GM18502 (cell line): ENCODE data around the gene KATNIP.
"Not testable (repeated sequence)": the region's sequence is repeated elsewhere in the genome, so short reads cannot be mapped to it uniquely, and the experiment has no call there.

ENCODE experiments used
- ATAC-seq: cut with Tn5 transposase; IDR thresholded peaks from one replicate; pipeline ENCODE4 v1.9.1; 2021; ENCODE audit warnings: mild to moderate bottlenecking; ENCODE audit not compliant: unreplicated experiment, poor library complexity

KATNIP gene

DNA sequence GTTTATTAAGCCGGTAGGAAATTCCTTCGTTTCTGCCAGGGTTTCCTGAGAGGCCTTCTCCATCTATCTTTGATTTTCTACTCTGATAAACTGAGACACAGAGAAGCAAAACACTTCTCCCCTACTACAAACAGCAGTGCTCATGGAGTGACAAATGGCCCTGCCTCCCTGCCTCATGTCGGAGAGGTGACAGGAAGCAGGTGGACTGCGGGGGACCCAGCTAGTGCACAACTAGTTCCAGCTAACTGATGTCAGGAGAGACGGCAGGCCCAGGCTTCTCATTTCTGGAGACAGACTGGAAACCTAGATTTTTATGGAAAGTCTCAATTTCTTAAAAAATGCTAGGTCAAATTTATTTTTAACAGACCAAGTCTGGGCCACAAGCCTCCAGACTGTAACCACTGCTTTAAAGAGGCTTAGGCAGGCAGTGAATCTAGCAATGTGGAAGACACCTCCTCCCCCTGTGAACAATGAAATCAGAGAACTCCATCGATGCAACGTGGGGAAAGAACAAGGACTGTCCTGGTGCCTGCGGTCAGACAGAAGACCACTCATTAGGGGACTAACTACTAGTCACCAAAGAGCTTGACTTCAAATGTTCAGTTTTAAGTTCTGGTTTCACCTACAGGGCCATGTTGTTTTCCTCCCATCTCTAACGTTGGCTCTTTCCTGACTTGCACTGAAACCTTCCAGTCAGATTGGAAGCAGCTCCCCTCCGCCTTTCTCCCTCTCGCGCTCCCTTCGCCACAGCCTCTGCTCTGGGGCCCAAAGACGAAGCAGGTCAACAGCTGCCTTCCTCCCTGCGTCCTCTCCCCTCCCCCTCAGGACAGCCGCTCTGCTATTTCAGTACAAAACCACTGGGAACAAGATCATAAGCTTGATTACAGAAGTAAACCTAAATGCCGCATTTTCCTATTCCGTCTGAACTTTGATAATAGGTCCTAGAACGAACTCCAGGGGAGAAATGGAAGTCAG is 17.8 kb upstream of the KATNIP start:
- no peak for ATAC-seq

DNA sequence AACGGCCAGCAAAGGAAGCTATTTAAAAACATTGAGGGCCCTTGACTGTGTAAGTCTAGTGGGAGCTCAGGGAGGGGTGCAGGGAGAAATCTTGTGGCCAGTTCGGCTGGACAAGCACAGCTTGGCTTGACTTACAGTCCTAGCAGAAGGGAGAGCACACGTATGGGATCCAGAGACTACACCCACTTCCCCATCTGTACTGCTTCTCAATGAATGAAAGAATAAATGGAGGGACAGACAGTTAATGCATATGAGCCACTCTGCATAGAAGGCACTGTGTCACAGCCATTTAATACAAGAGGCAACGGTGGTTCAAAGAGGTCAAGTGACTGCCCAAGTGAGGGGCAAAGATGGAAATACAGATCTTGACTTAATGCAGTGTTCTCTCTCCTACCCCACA is 15.7 kb upstream of the KATNIP start:
- ATAC-seq = no peak

DNA sequence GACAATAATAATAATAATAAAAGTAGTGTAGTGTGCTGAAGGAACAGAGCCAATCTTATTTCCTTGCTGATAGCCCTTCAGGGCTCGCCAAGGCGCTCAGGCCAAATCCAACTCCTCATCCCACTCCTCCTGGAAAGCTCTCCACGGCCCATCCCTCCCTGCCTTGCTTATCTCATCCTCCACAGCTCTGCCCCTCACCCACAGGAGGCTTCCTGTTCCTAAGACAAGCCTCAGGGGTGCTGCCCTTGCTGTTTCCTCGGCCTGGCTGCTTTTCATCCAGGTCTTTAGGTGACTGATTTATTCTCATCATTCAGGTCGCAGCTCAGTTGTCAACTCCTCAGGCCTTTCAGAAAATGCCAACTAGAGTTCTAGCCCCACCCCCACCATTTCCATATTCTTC is 11.4 kb upstream of the KATNIP start:
- no peak for ATAC-seq

DNA sequence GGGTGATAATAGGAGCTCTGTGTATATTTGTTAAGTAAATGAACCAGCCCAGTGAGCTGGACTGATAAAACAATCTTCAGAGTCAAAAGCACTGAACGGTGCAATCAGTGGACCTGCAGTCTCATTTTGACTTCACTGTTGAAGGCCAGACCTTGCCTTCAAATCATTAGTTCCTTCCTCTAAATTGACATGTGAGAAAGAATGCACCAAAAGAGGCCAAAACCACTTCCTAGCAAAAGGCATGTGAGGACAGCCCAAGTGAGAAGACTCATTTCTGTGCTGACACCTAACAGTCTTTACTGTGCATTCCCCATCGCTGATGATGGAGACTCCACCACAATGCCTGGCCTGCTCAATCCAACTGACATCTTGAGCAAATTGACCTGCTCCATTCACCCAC is 10.8 kb upstream of the KATNIP start:
- ATAC-seq = no peak

DNA sequence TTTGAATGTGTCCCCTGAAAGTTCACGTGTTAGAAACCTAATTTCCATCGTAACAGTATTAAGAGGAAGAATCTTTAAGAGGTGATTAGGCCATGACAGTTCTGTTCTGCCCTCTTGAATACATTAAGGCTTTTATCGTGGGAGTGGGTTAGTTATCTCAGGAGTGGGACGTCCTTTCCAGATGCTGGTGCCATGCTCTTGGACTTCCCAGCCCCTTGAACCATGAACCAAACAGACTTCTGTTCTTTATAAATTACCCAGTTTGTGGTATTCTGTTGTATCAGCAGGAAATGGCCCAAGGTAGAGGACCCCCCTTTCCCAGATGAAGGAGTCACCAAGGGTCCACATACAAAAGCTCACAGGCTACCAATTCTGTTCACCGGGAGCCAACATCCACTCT is 10.3 kb upstream of the KATNIP start:
- ATAC-seq = no peak

DNA sequence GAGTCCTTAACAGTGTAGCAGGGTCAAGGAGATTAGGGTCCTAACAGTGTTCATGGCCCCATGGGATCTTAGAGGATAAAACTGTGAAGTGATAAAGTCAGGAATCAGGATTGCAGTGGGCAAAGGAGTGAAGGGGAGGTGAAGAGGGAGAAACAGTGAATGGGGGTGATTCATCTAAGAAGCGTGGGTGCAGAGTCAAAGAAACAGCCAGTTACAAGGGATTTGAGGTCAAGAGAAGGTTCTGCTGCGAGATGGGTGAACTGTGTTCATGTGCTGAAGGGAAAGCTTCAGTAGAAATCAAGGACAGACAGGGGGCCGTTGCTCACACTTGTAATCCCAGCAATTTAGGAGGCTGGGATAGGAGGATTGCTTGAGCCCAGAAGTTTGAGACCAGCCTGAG is 6.1 kb upstream of the KATNIP start:
- ATAC-seq = no peak

DNA sequence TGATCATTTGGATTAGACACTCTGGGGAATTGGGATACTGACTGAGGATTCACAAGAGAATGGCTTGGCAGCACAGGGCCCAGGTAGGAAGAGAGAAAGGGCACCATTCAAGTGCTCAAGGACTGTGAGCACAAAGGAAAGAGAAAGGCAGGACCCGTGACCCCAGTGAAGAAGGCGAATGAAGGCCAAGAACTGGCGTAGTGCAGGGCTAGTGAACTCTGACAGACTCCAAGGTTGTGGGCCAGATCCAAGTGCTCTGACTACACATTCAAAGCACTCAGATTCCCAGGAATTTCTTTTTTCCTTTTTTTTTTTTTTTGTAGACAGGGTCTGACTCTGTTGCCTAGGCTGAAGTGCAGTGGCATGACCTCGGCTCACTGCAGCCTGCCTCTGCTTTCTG is 5.3 kb upstream of the KATNIP start:
- no peak for ATAC-seq

DNA sequence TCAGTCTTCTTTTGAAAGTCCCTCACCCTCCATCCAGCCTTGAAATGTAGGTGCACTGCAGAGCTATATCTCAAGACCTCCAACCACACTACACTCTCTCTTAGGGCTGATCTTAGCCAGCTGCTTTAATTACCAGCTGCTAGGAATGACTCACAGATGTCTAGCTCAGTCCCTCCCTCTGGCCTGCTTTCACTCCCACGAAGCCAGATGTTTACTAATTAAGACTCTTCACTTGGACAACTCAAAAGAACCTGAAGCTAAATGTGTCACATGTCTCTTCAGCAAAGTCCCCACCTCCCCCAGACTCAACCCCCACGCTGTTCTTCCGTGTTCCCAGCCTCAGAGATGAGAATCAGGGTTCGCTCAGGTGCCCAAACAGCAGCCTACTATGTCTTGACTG is 2.8 kb upstream of the KATNIP start:
- no peak for ATAC-seq

DNA sequence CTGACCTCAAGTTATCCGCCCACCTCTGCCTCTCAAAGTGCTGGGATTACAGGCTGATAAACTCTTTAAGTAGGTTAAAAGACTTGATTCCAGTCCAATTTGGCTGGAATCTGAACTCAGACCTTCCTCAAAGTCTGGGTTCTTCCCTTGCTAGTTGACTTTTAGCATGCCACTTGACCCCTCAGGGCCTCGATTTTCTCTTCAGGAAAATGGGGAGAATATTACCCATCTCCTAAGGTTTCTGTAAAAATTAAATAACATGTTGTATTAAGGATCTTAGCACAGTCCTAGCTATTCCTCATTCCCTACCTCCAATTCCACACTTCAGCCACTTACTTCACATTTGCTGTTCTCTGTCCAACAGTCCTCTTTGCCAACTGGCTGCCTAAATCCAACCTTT is 2.1 kb upstream of the KATNIP start:
- ATAC-seq = no peak

DNA sequence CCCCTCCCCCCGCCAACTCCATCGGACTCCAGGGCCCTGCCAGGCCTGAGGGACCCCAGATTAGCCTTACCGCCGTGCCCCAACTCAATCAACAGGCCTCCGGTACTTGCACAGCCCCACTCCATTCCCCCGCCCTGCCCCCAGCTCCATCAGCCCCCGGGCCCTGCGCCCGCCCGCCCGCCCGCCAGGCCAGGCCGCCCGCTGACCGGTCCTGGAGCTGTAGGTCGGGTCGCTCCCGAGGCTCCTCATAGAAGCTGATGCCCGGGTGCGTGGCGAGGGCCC is 539 bp upstream of the KATNIP start:
- no peak for ATAC-seq

DNA sequence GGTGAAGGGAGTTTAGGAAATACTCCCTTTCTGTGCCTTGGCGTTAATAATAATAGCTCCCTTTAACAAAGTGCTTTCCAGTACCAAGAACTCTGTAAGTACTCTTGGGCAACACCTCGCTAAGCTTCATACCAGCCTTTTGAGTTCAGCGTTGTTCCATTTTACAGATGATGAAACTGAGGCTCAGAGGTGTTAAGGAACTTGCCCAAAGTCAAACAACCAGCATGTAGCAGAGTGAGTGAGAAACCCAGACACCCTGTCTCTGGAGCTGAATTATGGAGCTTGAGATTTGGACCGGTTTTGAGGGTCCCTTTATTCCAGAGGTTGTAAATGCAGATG is 607 bp downstream of the KATNIP start:
- ATAC-seq = no peak

DNA sequence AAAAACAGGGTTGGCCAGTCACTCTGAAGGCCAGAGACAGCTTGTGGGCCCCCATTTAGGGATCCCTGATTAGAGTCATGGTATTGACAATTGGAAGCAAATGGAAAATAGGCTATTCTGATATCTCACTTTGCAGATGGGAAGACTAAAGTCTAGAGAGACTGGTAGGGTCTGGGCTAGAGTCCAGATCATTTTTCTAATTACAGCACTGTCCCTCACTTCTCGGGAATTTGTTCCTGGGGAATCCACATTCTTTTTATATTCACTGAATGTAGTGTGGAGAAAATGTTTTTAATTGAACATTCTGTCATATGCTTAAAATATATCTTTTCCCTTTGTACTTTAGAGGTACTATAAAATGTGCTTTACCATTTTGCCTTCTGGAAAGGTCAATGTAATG is 1.1 kb downstream of the KATNIP start:
- no peak for ATAC-seq

DNA sequence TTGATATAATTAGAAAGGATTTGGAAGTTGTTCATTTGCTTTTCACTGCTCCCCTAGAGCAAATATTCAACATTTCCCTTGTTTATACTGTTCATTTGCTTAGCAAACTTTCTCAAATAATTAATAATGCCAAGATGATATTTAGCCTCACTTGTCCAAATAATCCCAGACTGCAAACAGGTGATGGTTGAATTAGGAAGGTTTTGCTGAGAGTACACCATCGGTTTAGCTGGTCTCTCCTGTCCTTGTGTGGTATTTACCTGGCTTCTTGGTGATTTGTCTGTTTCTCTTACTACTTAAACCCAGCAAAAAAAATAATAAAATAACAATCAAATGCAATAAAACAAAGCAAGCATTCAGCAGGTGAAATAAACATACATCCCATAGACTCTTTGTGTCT is 6.5 kb downstream of the KATNIP start:
- no peak for ATAC-seq

DNA sequence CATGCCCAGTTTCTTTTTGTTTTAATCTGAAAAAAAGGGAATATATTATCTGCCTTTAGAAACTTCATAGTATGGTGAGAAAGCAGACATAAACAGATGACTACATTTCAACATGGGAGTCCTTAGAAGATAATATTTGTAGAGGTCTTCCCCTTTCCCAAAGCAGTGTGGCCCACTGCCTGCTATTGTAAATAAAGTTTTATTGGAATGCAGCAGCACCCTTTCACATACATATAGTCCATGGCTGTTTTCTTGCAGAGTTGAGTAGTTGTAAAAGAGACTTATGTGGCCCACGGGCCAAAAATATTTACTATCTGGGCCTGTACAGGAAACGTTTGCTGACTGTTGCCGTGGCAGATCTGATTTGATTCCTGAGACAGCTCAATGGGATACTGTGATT is 8.5 kb downstream of the KATNIP start:
- ATAC-seq = no peak

DNA sequence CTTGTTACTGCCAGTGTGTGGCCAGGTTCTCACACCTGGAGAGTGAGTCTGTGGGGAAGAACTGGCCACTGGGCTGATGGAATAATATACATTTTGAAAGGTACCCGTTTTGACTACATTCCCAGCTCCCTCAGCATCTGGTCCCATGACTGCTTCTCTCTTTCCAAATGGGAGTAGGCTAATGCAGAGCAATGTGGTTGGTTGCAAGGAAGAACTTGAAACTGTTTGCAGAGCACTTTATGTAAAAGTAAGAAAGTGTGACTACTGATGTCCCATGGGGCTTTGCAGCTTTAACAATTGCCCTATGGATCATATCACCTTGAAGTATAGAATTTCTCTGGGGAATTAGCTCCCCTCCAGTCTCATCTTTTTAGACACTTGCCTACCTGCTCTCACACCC is 9.0 kb downstream of the KATNIP start:
- ATAC-seq = no peak

DNA sequence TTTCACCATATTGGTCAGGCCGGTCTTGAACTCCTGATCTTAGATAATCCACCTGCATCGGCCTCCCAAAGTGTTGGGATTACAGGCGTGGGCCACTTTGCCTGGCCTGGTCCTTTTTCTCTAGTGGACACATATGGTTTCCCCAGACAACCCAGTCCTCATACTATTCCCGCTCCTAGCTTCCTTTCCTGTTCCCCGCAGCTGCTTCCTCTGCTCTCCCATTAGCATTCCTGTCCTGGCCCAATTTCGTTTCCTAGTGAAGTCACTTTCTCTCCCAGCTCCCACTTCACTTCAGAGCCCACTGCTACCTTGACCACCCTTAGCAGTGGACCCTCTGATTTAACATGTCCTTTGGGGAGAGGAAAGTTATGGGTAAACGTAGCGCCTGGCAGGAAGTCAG is 11.3 kb downstream of the KATNIP start:
- ATAC-seq = no peak

DNA sequence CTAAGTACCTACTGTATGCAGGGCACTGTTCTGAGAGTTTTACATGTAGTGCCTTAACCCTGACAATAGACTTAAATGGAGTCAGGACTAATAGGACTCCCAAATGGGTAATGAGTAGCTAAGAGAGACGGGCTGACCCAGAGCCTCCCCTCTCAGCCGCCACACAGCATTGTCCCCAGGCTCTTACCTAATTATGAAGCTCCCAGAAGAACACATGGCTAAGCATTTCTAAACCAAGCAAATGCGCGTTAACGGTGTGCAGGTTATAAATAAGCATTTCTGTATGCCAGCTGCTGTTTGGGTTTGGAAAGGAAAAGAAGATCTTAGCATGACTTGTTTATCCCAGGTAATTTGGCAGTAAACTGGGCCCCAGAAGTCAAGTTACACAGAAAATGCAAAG is 14.3 kb downstream of the KATNIP start:
- no peak for ATAC-seq

DNA sequence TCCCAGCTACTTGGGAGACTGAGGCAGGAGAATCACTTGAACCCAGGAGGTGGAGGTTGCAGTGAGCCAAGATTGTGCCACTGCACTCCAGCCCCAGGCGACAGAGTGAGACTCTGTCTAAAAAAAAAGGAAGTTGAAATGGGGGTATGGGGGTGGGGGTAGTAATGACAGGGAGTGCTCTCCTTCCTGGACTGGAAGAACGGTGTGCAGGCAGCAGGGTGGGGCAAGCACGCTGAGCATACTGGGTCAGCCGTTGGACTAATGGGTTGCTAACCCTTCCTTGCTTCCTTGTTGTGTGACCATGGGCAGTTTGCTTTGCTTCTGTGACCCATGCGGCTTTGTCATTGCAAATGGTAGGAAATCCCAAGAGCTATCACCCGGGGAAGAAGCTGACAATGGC is 16.5 kb downstream of the KATNIP start:
- no peak for ATAC-seq

DNA sequence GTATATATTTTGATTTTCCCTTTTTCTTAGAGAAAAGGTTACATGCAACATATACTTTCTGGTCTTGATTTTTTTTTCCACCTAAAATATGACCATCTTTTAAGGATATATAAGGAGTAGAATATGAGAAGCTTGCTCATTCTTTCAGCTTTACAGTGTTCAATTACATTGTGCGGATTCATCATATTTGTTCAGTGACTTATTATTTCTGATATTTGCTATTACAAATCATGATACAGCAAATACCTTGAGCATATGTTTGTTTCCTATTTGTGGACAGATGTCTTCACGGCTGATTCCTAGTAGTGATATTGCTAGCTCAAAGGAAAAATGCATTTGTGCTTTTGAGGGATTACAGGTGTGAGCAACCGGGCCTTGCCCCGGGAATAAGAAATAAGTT is 18.1 kb downstream of the KATNIP start:
- no peak for ATAC-seq

DNA sequence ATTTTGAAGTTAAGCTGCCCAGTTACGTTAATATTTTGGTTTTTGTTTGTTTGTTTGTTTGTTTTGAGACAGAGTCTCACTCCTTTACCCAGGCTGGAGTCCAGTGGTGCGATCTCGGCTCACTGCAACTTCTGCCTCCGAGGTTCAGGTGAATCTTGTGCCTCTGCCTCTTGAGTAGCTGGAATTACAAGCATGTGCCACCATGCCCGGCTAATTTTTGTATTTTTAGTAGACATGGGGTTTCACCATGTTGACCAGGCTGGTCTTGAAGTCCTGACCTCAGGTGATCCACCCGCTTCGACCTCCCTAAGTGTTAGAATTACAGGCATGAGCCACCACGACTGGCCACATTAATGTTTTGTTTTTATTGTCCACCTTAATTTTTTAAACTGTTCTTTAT is 21.0 kb downstream of the KATNIP start:
- ATAC-seq = not testable (repeated sequence)

DNA sequence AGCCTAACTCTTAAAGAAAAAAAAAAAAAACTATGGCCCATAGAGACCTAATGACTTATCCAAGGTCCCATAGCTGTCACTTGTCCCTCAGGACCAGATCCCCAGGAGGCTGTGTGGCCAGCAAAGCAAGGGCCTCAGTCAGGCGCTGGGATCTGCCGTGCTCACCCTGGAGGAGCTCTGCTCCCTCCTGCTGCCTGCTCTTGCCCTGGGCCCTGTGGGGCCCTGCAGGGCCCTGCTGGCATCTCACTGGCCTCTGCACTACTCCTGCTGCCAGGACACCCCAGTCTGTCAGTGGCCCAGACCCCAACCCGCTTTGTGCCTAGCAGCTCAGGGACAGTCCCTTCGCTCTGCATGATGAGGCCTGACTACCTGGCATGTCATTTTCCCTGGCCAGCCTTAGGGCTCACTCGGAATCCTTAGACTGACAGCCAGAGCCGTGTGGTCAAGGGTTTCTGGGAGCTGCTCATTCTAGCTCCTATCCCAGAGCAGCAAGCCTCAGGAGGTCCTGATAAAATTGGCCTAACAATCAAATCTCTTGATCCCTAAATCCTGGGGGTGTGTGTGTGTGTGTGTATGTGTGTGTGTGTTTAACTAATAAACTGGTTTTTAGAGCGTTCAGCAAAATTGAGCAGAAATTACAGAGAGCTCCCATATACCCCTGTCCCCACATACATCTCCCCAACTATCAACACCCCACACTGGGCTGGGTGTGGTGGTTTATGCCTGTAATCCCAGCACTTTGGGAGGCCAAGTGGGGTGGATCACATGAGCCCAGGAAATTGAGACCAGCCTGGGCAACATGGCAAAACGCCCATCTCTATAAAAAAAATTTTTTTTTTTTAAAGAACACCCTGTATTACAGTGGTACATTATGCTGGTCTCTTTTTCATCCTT is 21.7 kb downstream of the KATNIP start:
- ATAC-seq = no peak

DNA sequence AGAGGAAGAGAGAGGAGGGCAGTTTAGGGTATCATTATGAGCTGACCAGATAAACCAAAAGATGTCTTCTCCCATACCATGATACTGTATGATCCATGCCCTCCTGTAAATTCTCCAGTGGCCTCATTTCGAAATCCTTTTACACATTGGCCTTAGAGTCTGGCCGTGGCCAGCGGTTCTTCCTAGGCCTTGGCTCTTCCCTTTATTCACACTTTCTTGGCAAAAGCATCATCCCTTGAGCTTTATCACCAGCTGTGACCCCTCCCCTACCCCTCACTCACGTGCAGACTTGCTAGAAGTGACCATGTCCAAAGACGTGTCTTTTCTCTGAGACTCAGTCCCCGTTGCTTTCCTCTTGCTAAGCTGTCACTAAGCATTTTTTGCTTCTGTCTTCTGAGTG is 22.8 kb downstream of the KATNIP start:
- ATAC-seq = no peak
